EH (cell line): ENCODE data around the gene SH3RF2.

Experiments used
- DNase-seq: peaks from one replicate; pipeline ENCODE4 v3.0.0-alpha.2; 2015; ENCODE audit warnings: low read depth

Gene SH3RF2

DNA sequence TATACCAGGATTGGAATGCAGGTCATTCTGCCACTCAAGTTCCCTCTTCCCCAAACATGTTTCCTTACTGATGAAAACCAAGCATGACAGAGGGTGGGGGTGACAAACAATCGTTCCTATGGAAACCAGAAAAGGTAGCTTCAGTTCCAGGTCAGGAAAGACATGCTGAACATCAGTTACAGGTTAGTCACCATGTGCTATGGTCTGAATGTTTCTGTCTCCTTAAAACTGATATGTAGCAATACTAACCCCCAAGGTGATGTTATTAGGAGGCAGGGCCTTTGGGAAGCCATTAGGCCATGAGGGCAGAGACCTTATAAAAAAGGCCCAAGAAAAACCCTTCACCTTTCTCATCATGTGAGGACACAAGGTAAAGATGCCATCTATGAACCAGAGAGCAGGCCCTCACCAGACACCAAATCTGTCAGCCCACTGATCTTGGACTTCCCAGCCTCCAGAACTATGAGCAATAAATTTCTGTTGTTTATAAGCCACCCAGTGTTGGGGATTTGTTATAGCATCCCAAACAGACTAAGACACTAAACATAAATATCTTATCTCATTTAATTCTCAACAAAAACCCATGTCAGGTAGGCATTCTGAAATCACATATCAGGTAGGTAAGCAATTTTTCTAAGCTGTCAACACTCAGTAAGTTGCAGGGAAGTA, 15.7 kb upstream of the SH3RF2 start:
- no peak for DNase-seq

DNA sequence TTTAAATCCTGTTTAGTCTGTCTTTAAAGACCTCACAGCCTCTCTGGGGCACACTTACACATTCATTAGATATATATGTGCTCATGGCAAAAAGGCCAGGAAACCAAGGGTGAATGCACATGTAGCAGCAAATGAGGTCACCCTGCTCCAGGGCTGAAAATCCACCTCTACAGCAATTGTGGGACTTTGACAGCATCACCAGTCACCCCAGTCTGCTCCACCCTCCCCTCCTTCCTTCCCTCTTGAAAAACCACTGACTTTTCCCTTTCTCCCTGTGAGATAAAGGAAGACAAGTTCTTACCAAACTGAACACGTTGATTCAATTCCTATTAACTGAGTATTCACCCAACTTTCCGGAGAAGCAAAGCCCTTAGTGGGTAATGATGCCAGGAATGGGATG, 15.2 kb upstream of the SH3RF2 start:
- DNase-seq, result peak; percentile 46

DNA sequence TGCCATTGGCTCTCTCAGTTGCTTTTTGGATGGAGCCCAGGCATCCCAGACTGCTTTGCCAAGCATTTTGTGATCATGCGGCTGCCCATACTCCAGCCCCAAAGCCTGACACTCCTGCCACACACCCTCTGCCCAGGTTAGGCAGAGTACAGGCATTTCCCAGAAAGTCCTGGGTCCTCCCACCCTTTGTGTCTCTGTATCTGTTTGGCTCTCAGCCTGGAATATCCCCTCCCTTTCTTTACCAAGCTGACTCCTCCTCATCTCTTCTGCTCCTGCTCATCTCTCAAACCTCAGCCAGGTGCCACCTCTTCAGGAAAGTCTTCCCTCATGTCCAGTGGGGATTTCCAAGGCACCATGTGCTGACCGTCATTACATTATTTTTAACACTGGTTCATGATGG, 14.3 kb upstream of the SH3RF2 start:
- no peak for DNase-seq

DNA sequence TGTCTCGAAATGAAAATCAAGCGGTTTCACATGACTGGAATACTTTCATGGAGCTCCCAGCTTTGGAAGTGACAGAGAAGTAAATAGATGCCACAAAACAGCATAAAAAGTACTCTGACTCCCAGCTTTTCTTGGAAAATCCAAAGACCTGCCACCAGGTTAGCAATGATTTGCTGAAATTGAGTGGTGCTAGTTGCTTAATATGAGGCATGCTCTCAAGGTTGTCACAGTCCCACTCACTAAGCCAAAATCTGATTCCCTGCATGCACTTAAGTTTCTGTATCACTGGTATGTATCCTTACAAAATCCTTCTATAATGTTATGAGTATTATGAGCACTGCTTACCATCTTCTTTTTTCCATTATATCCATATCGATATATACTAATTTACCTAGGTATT, 13.0 kb upstream of the SH3RF2 start:
- peak; percentile 34 for DNase-seq

DNA sequence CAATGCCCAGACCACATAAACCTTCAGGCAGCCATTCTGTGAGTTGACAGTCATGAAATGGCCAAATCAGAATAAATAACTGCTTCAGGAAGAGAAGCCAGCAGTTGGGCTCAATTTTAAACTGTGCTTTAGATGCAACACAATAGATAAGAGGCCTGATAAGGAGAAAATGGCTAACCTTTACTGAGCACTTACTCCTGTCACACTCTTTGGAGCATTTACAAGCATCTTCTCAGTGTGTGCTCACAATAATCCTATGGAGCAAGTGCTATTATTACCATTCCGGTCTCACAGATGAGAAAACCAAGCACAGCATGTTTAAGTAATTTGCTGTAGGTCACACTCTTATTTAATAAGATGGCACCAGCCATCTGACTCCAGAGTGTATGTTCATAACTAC, 11.5 kb upstream of the SH3RF2 start:
- DNase-seq, result no peak

DNA sequence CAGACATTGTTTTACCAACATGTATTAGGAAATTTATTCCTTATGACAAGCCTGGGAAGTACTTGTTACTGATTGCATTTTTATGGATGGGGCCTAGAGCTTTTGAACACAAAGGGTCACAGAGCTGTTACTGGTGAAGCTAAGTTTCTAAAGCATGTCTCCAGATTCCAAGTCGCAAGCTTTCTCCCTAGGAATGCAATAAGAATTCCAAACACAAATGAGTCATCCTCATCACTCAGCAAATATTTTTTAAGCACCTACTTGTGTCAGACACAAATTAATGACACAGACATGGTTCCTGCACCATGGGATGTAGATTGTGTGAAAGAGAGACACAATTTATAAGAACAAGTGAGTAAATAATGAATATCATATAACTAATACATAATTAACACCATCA, 11.0 kb upstream of the SH3RF2 start:
- peak; percentile 96 for DNase-seq

DNA sequence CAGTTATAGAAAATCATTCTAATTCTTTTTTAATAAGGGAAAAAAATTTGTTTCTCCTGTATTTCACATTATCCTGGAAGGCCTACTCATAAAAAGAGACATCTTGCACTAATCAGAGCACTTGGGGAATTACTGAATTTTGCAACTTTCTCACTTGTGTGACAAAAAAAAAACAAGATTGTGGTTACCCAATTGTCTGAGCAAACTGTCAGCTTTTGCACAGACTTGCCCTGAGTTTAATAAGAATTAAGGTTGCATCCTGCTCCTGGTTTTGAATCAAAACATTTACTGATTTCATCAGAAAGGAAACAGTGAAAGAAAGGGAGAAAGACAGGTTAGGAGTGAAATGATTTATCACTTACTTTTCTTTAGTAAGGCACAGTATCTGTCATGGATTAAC, 10.6 kb upstream of the SH3RF2 start:
- peak; percentile 74 for DNase-seq

DNA sequence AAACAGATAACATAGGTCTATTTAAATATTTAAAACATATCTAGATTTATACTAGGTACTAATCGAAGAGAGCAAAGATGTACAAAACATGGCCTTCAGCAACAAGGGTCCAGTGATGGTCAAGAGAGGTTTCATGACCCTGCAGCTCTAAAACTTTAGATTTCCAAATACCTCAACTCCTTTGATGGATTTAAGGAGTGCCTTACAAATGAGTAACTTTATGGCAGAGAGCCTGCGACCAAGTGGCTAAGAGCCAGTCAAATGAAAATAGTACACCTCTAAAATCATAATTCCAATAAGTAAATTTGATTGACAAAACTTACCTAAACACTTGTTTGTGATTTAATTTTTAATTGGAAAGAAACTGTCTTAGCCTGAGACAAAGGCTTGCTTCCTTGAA, 4.7 kb upstream of the SH3RF2 start:
- no peak for DNase-seq

DNA sequence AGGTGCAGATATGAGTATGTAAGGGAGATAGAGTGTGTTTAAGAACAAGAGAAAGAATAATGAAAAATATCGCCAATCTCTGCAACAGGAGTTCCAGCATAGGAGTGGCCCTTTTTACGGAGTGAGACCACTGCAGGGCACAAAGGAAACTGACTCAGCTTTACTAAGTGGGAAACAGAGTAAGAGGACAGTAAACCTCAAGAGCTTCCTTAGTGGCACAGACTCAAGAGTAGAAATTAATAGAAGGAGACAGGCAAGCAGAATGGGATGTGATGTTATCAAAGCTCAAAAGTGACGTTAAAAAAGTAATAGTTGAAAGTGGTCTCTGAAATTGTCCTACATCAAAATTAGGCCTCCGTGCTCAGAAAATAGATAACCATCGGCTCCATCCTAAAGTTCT, 2.1 kb upstream of the SH3RF2 start:
- peak; percentile 49 for DNase-seq

DNA sequence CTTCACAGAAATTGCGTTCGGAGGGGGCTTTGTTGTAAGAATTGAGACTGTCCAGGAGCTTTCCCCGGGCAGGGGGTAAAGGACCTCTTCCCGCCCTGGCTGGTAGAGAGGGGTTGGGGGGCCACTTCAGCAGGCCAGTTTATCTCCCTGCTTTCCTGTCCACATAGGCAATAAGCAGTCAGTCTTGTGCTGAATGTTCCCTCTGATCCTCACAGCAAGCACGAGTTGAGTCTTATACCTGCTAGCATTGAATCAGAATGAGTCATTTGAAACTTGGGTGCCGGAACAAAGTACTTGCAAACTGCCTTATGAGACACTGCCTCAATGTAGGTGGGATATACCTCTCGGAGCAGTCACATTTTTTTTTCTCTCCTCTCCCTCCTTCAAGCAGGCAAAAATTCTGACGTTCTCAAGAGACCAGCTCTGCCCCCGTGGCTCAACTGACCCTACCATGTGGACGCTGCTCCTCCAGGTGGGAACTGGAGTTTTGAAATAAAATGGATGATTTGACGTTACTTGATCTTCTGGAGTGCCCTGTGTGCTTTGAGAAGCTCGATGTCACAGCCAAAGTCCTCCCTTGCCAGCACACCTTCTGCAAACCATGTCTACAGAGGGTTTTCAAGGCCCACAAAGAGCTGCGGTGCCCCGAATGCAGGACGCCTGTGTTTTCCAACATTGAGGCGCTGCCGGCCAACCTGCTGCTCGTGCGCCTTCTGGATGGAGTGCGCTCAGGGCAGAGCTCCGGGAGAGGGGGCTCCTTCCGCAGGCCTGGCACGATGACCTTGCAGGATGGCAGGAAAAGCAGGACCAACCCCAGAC, 1.3 kb downstream of the SH3RF2 start:
- peak; percentile 28 for DNase-seq

DNA sequence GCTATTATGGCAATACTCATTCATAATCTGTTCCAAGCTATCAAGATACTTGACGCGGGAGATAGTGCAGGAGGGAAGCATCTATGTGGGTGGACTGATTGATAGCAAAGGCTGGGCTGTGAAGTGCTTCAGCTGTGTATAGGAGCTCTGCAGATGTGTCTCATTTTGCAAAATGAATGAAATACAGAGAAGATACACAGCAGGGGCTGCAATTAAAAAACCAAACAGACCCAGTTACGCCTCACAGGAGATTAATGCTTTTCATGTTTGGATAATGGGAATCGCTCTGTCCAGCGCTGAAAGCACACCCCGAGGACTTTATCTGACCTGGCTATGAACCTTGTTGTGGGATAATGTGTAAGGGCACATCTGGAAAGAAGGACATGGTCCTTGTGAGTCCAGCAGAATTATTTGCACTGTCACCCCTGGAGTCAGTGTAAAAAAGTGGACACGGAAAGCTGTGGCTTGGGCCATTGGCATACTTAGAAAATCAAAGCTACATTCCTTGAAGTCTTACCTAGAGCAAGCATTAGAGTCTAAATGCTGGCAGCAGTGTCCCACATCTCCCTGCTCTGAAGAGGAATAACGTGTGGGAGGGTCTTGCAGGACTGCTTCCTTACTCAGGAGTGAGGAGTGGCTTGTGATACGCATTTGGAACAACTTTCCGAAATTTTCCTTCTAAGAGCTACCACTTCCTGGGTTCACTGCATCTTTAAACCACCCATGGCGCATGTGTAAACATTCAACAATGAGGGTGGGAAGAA, 2.6 kb downstream of the SH3RF2 start:
- no peak for DNase-seq

DNA sequence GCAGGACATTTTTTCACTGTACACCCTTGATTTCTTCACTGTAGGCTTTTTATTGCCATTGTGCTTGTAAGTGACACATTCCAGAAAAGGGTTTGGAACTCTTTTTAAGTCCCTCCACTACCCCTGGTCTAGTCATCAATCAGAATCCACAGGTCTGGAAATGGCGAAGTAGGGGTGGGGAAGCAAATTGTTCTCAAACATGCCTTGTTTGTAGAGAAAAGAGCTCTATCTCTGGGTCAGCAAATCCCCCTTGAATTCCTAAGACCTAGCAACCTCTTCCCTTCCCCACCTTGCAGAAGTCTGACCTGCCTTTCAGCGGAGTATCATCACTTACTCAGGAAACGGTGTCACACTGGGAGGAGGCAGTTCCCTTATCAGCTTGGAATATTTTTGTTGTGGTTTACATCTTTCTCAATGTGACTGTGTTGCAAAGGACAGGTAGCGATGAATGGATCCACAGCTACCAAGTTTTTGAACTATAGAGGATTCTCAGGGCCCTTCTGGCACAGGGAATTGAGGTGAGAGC, 3.2 kb downstream of the SH3RF2 start:
- DNase-seq, result no peak

DNA sequence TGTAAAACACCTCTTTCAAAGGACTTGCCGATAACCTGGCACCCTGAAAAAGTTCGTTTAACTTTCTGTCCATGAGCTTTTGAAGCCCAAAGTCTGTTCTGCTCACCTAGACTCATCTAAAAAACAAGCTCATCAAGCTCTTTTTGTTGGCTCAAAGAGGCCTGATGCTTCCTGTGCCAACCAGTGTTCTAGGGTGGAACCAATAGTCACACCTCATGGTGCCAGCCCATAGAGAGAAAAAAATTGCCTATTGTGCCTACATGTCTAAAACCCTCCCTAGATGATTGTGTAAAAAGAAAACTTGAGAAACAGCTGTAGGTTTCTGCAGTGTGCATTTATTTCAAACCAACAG, 4.7 kb downstream of the SH3RF2 start:
- DNase-seq, result no peak

DNA sequence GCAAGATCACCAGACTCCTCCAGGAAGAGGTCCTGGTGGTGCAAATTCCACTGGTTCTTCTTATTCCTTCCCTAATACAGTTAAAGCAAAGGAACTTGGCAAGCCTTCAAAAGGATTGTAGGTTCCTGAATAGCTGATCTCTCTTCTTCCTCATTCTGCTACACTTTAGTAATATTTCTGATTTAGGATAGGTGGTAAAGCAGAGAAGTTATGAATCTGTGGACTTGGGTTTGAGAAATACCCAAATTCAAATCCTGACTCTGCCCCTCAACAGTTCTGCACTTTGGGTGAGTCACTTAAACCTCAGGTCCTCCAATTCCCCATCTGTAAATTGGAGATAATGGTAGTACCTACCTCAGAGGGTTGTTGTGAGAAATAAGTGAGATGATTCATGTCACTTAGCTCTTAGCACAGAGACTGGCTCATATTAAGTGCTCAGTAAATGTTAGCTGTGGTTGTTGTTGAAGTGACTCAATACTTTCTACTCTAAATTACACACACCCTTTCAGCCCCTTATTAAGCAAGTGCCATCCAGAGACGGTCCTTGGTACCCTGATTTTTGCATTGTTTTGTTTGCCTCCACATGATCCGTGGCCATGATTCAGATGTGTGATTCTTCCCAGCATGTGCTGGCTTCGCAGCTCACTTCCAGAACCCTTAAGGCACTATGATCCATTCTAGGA, 5.2 kb downstream of the SH3RF2 start:
- peak; percentile 58 for DNase-seq

DNA sequence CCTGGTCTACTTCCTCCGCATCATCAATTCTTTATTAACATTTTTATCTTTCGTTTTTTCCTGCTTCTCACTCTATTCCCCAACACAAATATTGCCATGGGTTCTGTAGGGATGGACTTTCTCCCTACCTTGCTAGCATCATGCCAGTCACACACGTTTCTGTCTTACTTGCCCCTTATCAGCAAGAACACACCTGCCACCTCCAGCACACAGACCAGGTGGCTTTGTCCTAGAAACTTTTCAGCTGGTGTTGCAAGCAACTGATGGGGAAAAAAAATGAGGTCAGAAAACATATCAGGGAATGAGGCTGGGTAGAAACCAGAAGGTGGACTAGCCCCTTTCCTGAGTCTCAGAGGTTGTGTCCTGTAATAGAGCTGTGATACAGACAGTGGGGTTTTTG, 5.8 kb downstream of the SH3RF2 start:
- DNase-seq, result no peak

DNA sequence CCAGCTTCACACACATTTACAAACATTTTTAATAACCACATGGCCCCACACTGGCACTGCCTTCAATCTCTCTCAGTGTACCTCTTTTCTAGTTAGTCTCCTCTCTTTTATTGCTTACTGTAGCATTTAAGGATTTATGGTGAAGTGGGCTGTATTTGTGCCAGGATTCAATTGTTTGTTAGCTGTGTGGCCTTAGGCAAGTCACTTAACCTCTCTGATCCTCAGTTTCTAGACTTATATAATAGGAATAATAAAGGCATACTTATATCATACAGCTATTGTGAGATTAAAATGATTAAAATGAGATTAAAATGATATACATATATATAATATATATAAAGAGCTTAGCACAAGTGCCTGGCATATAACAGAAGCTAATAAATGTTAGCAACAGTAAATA, 6.4 kb downstream of the SH3RF2 start:
- DNase-seq, result no peak

DNA sequence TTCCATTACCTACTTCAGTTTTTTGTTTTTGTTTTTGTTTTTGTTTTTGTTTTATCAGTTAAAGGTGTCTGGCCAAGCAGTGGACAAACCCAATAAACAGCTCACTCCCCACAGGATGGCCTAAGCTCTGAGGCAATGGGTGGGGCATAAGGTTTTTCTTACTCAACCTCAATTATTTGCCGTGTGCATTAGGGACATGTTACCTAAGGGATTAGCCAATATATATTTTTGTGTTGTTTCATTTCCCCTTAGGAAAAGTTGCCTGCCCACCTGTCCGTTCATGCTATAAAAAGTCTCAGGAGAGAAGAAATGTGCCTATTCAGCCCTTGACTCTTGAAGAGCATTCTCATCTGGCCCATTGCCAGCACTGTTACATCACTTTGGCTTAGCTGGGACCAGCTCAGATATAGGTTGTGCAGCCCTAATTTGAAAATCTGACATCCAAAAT, 7.3 kb downstream of the SH3RF2 start:
- peak; percentile 36 for DNase-seq

DNA sequence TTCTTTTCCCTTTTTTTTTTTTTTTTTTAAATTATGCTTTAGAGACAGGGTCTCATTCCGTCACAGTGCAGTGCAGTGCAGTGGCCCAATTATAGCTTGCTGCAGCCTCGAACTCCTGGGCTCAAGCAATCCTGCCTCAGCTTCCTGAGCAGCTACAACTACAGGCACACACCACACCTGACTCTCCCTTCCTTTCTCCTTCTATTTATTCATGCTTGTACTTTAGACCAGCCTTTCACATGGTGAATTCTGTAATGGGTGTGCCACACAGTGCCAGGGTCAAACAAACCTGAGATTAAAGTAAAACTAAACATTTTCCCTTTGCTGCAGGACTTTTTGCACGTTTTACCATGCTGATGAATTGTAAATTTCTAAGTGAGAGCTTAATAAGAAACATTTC, 8.0 kb downstream of the SH3RF2 start:
- DNase-seq, result no peak

DNA sequence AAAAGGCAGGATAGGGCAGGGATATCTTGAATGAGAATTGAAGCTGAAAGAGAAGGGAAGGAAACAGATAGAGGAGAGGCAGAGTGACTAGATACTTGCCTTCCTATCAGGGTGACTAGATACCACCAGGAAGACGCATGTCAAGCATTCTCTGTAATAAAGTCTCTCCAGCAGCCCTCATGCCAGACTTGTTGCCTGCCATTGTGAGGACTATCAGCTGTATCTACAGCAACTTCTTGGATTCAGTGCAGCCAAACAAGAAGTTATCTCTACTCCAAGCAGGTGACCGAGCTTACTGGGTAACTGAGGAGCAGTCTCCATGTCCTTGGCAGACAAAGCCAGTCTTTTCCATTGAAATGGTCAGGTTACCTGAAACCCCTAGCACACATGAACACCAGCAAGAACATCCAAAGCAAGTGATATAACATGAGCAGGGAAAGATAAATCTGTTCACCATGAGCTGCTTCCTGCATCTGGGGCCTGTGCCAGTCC, 9.3 kb downstream of the SH3RF2 start:
- peak; percentile 27 for DNase-seq

DNA sequence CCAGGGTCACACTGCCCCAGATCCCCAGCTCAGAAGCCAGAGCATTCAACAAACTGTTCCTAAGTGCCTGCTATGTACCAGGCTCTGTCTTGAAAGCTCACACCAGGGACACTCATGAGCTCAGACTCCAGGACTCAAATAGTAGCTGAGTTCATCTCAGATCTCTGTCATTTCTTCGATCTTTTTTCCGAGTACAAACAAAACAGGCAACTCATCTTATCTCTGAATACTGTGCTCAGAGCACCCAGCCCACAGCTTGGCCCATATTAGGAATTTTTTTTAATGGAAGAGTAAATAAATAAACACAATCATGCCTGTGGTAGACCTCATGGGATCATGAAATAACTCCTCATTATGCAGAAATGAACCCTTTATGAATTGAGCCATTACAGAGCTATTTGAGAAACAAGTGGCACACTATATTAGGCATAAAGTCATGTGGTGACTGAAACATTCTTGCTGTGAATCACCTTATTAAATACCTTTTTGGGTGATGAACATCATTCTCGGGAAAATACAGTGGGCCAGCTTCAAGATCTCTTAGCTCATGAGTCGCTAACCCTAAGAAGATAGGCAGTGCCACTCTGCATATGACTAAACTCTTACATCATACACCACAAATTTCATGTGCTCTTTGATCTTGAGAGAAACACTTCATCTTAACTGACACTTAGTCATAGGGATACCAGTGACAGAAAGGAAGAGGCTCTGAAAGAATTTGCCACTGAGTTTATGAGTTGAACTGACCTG, 9.9 kb downstream of the SH3RF2 start:
- peak; percentile 93 for DNase-seq

DNA sequence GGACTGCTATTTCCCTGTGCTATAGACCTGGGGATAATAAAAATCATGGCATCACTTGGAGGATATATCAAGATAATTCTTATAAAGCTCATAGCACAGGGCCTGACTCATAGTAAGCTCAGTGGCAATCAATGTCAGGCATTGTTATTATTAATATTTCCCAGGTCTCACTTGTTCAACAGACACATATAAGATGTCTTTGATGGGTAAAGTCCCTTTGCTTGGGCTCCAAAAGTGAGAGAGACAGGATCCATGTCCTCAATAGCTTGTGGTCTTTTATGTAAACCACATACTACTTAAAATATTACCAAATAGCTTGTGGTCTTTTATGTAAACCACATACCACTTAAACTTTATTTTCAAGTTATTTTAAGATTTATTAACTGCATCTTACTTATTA, 11.2 kb downstream of the SH3RF2 start:
- DNase-seq, result peak; percentile 25
